HG02852 (cell line): ENCODE data around the gene ARHGEF4.
"Not testable (repeated sequence)": the region's sequence is repeated elsewhere in the genome, so short reads cannot be mapped to it uniquely, and the experiment has no call there.

Experiments used
- ATAC-seq: cut with Tn5 transposase; IDR thresholded peaks from one replicate; pipeline ENCODE4 v1.9.1; 2021; ENCODE audit warnings: mild to moderate bottlenecking, moderate library complexity; ENCODE audit not compliant: unreplicated experiment

The ARHGEF4 gene

GRCh38 chr2:130882991-130883390, 46.3 kb downstream of the ARHGEF4 start:
- ATAC-seq, result no peak

- no peak for ATAC-seq
Observed at GRCh38 chr2:130883496-130883895, 46.8 kb downstream of the ARHGEF4 start.

- no peak for ATAC-seq
Observed at GRCh38 chr2:130884013-130884412, 47.3 kb downstream of the ARHGEF4 start.

GRCh38 chr2:130884503-130884902, 47.8 kb downstream of the ARHGEF4 start:
- ATAC-seq, result no peak

- no peak for ATAC-seq
Observed at GRCh38 chr2:130887643-130888042, 50.9 kb downstream of the ARHGEF4 start.

GRCh38 chr2:130890941-130891669, 54.4 kb downstream of the ARHGEF4 start:
- no peak for ATAC-seq

- no peak for ATAC-seq
Observed at GRCh38 chr2:130891966-130892365, 55.3 kb downstream of the ARHGEF4 start.

GRCh38 chr2:130892793-130893785, 56.4 kb downstream of the ARHGEF4 start:
- no peak for ATAC-seq

GRCh38 chr2:130894326-130894942, 57.7 kb downstream of the ARHGEF4 start:
- no peak for ATAC-seq

- ATAC-seq, result no peak
Observed at GRCh38 chr2:130896813-130897212, 60.1 kb downstream of the ARHGEF4 start.

- no peak for ATAC-seq
Observed at GRCh38 chr2:130898553-130898952, 61.8 kb downstream of the ARHGEF4 start.

- ATAC-seq, result no peak
Observed at GRCh38 chr2:130899306-130899705, 62.6 kb downstream of the ARHGEF4 start.

GRCh38 chr2:130901061-130901460, 64.3 kb downstream of the ARHGEF4 start:
- no peak for ATAC-seq

- not testable (repeated sequence) for ATAC-seq
Observed at GRCh38 chr2:130901626-130902025, 64.9 kb downstream of the ARHGEF4 start.

GRCh38 chr2:130908832-130909231, 72.1 kb downstream of the ARHGEF4 start:
- no peak for ATAC-seq

- no peak for ATAC-seq
Observed at GRCh38 chr2:130910931-130911330, 74.2 kb downstream of the ARHGEF4 start.

- ATAC-seq, result no peak
Observed at GRCh38 chr2:130911482-130911881, 74.8 kb downstream of the ARHGEF4 start.

GRCh38 chr2:130911996-130912395, 75.3 kb downstream of the ARHGEF4 start:
- ATAC-seq, result no peak

- no peak for ATAC-seq
Observed at GRCh38 chr2:130912471-130912870, 75.8 kb downstream of the ARHGEF4 start.

- no peak for ATAC-seq
Observed at GRCh38 chr2:130913891-130914290, 77.2 kb downstream of the ARHGEF4 start.

GRCh38 chr2:130915149-130915548, 78.4 kb downstream of the ARHGEF4 start:
- ATAC-seq, result no peak
